Measurements from ENCODE around the gene AGA.

AGA gene

GRCh38 chr4:177460460-177460859 is 18.2 kb upstream of the AGA start:
- no peak for TF ChIP-seq POLR2AphosphoS5 (IDR thresholded peaks at IDR 0.05; ENCODE audit: low read depth, low read length)

GRCh38 chr4:177455561-177455970 is 13.3 kb upstream of the AGA start:
- TF ChIP-seq FOXP2 (optimal IDR thresholded peaks at IDR 0.05; ENCODE audit: borderline replicate concordance, extremely low read depth, extremely low read length, insufficient read depth) (no peak), TAF1 (IDR thresholded peaks at IDR 0.05; ENCODE audit: borderline replicate concordance, insufficient read depth, low read length) (no peak), SIN3A (IDR thresholded peaks at IDR 0.05; ENCODE audit: borderline replicate concordance, insufficient read depth, low read length) (no peak), POLR2AphosphoS5 (IDR thresholded peaks at IDR 0.05; ENCODE audit: low read depth, low read length) (no peak), REST (IDR thresholded peaks at IDR 0.05; ENCODE audit: insufficient read depth in 1 of 2, low read depth in 2 of 2, low read length in 2 of 2) (no peak)

- no peak for TF ChIP-seq REST (IDR thresholded peaks at IDR 0.05; ENCODE audit: insufficient read depth in 1 of 2, low read depth in 2 of 2, low read length in 2 of 2)
- no peak for TF ChIP-seq TAF1 (IDR thresholded peaks at IDR 0.05; ENCODE audit: borderline replicate concordance, insufficient read depth, low read length)
- TF ChIP-seq SIN3A (IDR thresholded peaks at IDR 0.05; ENCODE audit: borderline replicate concordance, insufficient read depth, low read length) = no peak
- no peak for TF ChIP-seq FOXP2 (optimal IDR thresholded peaks at IDR 0.05; ENCODE audit: borderline replicate concordance, extremely low read depth, extremely low read length, insufficient read depth)
- no peak for TF ChIP-seq POLR2AphosphoS5 (IDR thresholded peaks at IDR 0.05; ENCODE audit: low read depth, low read length)
Measured at GRCh38 chr4:177453116-177453515, 10.9 kb upstream of the AGA start.

GRCh38 chr4:177451108-177451500 is 8.9 kb upstream of the AGA start:
- TF ChIP-seq SIN3A (IDR thresholded peaks at IDR 0.05; ENCODE audit: borderline replicate concordance, insufficient read depth, low read length) (no peak), FOXP2 (optimal IDR thresholded peaks at IDR 0.05; ENCODE audit: borderline replicate concordance, extremely low read depth, extremely low read length, insufficient read depth) (no peak), POLR2AphosphoS5 (IDR thresholded peaks at IDR 0.05; ENCODE audit: low read depth, low read length) (no peak), TAF1 (IDR thresholded peaks at IDR 0.05; ENCODE audit: borderline replicate concordance, insufficient read depth, low read length) (no peak), REST (IDR thresholded peaks at IDR 0.05; ENCODE audit: insufficient read depth in 1 of 2, low read depth in 2 of 2, low read length in 2 of 2) (no peak)

- TF ChIP-seq POLR2AphosphoS5 (IDR thresholded peaks at IDR 0.05; ENCODE audit: low read depth, low read length) (no peak), TAF1 (IDR thresholded peaks at IDR 0.05; ENCODE audit: borderline replicate concordance, insufficient read depth, low read length) (no peak), REST (IDR thresholded peaks at IDR 0.05; ENCODE audit: insufficient read depth in 1 of 2, low read depth in 2 of 2, low read length in 2 of 2) (no peak), FOXP2 (optimal IDR thresholded peaks at IDR 0.05; ENCODE audit: borderline replicate concordance, extremely low read depth, extremely low read length, insufficient read depth) (no peak), SIN3A (IDR thresholded peaks at IDR 0.05; ENCODE audit: borderline replicate concordance, insufficient read depth, low read length) (no peak)
Measured at GRCh38 chr4:177450426-177451107, 8.3 kb upstream of the AGA start.

Measured in PFSK-1 (cell line).